HG02763 (cell line): Measurements from ENCODE around the gene GALNT17.

Experiments used
- ATAC-seq: cut with Tn5 transposase; IDR thresholded peaks from one replicate; pipeline ENCODE4 v1.9.1; 2021; ENCODE audit warnings: mild to moderate bottlenecking, moderate library complexity; ENCODE audit not compliant: unreplicated experiment

Gene GALNT17

GRCh38 chr7:71132127-71132376 is at the start of gene GALNT17:
GALNT17 (plus strand) TSS chr7:71132144.
- no peak for ATAC-seq

DNA sequence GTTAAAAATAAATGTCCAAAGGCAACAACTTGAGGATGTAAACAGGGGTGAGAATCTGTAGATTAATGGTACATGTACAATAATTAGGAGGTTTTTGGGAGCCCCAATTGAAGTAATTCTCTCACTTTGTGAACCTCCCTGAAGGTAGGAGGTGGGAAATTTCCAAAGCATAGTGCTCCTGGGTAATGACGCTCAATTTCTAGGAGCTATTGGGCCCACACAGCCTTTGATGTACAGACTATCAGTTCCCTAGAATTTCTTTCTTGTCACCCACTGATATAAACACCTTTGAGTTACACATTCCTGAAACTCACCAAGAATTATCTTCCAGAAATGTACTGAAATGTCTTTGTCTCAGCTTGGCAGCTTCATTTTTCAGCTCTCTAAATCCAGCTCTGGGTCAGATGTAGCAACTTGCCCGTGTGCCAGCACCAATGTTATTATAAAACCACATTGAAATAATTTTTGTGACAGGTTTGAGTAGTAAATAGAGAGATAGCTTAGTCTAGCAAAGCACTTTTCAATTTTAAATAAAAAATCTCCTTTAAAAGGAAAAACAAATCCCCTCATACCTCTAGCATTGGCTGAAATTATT is 36.6 kb upstream of the GALNT17 start:
- no peak for ATAC-seq

GRCh38 chr7:71096351-71096750 is 35.6 kb upstream of the GALNT17 start:
- ATAC-seq: no peak

DNA sequence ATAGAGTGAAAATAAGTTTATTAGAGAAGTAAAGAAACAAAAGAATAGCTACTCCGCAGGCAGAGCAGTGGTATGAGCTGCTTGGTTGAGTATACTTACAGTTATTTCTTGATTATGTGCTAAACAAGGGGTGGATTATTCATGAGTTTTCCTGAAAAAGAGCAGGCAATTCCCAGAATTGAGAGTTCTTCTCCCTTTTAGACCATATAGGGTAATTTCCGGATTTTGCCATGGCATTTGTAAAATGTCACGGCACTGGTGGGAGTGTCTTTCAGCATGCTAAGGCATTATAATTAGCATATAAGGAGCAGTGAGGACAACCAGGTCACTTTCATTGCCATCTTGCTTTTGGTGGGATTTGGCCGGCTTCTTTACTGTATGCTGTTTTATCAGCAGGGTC is 25.7 kb upstream of the GALNT17 start:
- no peak for ATAC-seq

DNA sequence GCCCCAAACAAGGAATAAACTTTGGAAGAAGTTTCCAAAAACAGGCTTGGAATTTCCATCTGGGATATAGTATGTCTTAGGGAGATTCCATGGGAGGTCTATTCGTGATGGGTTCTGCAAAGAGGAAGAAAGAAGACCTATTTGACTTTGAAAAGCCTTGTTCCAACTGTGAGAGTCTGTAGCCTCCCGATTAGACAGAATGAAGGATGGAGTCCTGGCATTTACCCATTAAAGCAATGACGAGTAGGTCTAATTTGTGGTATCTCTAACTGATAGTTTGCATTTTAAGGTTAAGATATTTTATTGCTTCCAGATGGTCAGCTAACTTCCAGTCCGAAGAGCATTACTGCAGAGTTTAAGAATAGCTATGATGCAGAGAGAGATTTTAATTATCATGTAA is 19.5 kb upstream of the GALNT17 start:
- ATAC-seq: no peak

- no peak for ATAC-seq
Measured at GRCh38 chr7:71120096-71120495, 11.8 kb upstream of the GALNT17 start.

DNA sequence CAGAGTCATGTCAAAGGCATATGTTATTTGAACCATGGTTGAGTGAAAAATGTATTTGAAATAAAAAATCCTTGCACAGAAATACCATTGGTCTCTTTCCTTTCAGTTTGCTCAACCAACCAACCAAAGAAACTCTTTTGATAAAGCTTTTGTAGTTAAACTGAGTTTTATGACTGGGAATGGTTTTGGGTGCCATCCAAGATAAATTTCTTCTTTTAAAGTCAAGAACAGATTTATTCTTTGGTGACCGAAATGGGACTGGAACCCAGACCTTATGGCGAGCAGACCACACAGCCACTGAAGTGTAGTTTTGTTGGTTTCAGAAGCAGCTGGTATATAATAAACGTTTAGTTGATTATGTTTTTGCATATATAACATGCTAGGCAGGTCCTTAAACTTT is 2.8 kb upstream of the GALNT17 start:
- no peak for ATAC-seq

DNA sequence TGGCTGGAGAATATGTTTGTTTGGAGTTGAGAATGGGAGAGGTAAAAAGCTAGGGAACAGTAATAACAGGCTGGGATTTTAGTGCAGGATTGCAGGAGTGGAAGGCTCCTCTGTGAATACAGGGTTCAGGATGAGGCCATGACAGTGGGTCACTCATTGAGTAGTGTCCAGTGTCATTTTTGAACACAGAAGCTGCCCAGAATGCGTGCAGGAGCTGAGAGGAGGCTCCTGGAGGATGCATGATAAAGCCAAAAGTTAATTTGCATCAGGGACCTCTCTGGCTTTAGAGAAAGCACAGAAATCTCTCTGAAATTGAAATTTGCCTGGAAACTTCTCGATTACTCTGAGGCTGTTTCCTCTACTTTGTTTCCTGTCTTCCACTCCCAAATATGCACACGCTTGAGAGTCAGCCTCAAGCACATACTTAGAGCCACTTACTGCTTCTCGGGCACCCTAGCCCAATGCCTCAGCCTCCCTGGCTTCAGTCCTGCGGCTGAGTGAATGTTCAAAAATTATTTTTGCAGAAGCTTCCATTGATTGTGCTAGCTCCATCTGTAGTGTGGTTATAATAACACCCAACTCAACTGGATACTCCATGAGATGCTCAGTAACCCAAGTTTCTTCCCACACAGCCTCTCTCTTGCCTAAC is 1.8 kb upstream of the GALNT17 start:
- no peak for ATAC-seq

- ATAC-seq: no peak
Measured at GRCh38 chr7:71131256-71132126, 453 bp upstream of the GALNT17 start.

DNA sequence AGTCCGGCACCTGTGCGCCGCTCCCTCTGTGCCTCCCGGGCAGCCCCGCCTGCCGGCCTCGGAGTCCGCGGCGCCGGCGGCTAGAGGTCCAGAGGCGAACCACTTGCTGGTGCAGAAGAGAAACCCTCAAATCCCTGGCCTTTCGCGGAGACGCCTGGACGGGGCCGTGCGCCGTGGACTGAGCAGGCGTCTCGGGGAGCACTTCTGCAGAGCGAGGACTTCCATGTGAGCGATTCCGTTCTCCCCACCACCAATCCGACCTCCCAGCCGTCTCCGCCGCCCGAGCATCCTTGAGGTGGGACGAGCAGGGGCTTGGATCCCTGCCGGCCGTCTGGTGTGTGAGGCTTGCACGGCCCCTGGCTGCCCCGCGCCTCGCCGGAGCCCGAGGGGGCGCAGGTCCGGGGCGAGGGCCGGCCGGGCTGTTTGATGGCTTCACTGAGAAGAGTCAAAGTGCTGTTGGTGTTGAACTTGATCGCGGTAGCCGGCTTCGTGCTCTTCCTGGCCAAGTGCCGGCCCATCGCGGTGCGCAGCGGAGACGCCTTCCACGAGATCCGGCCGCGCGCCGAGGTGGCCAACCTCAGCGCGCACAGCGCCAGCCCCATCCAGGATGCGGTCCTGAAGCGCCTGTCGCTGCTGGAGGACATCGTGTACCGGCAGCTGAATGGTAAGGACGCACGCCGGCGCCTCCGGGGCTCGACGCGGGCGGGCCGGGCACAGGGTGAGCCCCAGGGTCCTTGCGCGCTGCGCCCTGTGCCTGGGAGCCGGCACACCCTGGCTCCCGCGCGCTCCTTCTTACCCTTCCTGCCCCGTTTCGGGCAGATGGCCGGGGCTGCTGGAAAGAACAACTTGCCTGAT is 660 bp downstream of the GALNT17 start:
- ATAC-seq: no peak

GRCh38 chr7:71133232-71133622 is 1.3 kb downstream of the GALNT17 start:
- no peak for ATAC-seq

DNA sequence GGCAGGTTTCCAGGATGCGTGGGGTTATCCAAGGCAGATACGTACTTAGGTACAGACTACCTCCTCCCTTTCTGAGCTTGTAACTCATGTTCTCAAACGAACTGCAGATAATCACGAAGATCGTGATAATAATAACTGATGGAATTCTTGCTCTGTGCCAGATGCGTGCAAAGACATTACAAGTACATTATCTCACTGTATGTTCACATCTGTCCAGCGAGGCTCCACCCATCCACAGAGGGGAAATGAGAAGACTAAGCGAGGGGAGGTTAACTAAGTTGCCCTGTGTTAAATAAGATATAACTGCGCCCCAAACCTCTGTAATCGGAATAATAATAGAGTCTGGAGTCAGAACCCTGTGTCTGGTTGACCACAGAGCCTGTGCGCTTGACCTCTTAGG is 1.9 kb downstream of the GALNT17 start:
- no peak for ATAC-seq

- ATAC-seq: no peak
Measured at GRCh38 chr7:71135116-71135515, 3.2 kb downstream of the GALNT17 start.

DNA sequence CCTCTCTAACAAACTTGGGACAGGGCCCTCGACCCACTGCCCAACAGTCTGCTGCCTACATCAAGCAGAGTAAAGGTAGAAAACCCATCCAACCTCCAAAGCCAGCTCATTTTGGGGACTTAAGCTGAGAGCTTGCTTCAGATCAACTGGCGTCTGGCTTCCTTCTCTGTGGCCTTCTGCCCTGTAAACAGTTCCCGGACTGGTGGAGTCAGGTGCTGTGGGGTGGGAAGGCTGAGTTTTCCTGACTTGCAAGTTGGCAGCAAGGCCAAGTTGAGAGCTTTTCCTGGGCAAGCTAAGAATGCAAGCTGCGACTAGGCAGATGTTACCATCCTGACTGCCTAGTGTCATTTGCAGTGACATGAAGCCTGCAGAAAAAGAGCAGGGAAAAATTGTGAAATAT is 3.7 kb downstream of the GALNT17 start:
- ATAC-seq: no peak

- no peak for ATAC-seq
Measured at GRCh38 chr7:71137479-71137878, 5.5 kb downstream of the GALNT17 start.

DNA sequence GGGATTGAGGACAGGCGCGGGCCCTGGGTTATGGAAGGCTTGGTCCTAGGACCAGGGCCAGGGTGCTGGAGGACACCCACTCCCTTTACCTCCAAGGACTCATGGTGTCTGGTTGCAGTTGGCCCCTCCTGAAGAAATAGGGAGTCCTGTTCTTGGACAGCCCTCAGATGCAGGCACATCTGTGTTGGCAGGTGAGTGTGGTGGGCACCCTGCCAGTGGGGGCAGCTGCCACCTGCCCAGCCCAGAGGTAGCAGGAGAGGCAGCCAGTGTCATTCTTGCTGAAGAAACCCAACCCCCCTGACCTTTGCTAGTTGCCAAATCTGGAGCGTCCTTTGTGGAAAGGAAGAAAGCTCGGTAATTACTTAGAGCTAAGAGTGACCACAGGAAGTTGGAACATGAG is 8.3 kb downstream of the GALNT17 start:
- ATAC-seq: no peak

GRCh38 chr7:71144963-71145362 is 13.0 kb downstream of the GALNT17 start:
- no peak for ATAC-seq

- ATAC-seq: no peak
Measured at GRCh38 chr7:71145906-71146901, 14.3 kb downstream of the GALNT17 start.

GRCh38 chr7:71148098-71148497 is 16.2 kb downstream of the GALNT17 start:
- ATAC-seq: no peak

DNA sequence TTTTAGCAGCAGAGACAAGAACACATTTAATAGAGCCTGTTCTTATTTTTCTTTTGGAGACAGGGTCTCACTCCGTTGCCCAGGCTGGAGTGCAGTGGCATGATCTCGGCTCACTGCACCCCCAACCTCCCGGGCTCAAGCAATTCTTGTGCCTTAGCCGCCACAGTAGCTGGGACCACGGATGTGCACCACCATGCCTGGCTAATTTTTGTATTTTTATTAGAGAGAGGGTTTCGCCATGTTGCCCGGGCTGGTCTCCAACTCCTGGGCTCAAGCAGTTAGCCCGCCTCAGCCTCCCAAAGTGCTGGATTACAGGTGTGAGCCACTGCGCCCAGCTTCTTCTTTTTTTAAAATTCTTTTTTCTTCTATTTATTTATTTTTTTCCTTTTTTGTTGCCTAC is 23.3 kb downstream of the GALNT17 start:
- ATAC-seq: no peak
